GM18526 (cell line): ENCODE data around the gene MRGPRX2.

ENCODE experiments used
- POLR2A ChIP-seq: IDR thresholded peaks from 3 replicates; pipeline ENCODE4 v1.6.1; 2011; ENCODE audit not compliant: insufficient read length; ENCODE audit errors: extremely low read depth

MRGPRX2 gene

DNA sequence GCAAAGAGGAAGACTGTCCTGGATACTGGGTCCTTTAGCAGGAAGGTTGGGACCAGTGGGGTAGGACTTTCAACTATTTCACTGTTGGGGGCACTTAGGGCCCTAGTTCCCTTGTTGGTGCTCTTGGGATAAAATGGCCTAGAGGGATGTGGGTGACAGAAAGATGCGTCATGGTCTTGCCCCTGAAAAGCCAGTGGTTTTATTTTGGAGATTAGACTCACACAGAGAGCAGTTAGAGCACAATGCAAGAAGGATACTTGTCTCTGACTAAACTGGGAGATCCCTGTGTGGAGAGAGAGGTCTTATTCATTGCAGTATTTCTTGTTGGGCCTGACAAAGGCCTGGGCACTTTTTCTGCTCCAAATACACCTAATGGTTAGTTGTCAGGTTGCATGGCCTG, 22.6 kb upstream of the MRGPRX2 start:
- TF ChIP-seq POLR2A, result no peak

DNA sequence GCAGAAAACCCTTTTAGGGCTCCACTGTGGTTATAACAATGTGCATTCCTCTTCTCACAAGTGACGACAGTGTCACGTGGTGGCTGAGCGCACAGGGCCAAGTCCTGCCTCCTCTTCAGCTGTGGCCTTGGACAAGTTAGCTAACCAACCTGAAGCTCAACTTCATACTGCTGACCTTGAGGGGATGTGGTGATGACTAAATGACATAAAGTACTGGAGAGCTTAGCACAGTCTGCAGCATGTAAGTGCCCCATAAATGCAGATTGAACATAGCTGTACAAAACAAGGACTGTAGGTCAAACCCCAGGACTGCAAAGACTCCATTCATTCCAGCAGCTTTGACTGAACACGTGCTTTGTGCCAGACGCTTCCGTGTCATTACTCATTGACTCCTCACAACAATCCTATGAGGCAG, 20.1 kb upstream of the MRGPRX2 start:
- TF ChIP-seq POLR2A, result no peak

- TF ChIP-seq POLR2A, result no peak
Measured at GRCh38 chr11:19079643-19080440, 19.3 kb upstream of the MRGPRX2 start.

GRCh38 chr11:19077965-19078364, 17.4 kb upstream of the MRGPRX2 start:
- TF ChIP-seq POLR2A, result no peak

DNA sequence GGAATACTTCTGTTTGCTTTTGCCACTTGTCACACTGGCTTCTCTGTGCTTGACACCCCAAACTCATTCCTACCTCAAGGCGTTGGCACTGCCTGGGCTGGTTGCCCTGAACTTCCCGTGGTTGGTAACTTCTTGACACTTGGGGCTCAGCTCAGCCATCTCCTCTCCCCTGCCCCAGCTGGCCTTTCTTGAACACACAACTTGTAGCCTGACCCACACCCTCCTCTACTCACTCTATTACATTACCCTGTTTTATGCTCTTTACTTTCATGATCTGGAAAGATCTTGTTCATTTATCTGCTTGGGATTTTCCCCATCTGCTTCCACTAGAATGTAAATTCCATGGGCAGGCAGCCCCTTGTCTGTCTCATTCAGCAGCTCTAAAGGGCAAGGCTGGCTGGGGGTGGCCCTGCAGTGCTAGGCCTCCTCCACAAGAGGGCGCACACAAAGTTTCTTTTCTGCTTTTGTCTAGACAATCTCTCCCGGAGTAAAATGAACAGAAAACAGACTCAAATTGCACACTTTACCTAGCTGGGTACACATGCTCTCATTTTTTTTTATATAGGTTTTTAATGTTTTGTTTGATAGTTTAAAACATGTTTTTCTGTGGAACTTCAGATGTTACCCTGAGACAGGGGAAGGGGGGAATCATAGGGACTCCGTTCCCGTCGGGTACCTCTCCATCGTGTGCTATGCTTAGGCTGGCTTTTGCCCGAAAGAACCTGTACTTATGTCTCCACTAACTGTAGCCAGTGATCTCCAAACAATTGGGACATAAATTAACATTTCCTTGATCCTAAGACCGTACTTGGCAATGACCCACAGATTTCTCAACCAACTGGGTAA, 16.4 kb upstream of the MRGPRX2 start:
- no peak for TF ChIP-seq POLR2A

DNA sequence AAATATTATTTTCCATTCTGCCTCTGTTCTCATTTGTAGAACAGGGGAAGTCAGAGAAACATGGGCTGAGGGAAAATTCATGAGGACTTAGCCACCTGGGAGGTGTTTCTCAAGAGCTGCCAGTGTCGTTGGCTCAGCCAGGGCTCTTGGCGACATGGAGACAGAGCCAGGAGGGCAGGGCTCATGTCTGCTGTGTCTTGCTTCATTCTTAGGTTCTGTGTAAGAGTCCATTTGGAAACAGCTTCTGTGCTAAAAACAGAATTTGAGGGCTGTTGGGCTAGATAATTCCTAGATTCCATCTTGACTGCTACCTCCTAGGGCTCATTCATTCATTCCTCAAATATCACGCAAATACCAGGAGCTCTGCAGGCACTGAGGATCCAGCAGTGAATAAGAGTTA, 15.1 kb upstream of the MRGPRX2 start:
- TF ChIP-seq POLR2A, result no peak

DNA sequence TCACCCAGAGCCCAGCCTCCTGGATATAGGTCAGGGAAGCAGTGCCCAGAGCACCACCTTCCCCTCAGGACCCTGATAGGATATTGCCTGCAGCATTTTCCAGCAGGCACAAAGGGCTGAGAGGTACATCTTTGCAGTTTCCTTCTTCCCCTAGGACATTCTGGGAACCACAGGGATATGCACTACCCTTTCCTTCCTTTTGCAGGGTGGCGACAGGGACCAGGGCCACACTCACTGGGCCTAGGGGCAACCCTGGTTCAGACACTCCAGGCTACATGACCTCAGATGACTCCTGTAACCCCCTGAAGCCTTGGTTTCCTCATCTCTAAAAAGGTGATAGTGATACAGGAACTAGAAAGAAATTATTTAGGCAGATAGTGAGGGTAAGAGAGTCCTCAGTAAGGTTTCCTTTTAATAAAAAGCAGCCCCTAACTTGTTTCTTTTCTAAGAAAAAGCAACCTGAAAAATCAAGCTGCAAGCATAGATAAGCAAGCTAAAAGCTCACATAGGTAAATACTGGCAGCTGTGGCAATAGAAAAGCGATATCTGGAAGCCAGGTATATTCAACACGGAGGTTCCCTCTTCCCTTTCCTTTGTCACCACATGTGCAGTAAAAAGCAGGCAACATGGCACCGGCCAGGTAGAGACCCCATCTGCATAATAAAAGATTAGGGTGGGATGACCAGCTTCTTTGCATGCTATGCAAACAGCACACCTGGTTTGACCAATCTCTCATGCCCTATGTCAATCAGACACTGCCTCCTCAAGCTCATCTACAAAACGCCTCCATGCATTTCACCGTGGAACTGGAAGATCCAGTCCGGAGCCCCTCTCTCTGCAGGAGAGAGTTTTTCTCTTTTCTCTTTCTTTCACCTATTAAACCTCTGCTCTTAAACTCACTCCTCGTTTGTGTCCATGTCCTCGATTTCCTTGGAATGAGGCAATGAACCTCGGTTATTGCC, 13.2 kb upstream of the MRGPRX2 start:
- TF ChIP-seq POLR2A, result no peak

DNA sequence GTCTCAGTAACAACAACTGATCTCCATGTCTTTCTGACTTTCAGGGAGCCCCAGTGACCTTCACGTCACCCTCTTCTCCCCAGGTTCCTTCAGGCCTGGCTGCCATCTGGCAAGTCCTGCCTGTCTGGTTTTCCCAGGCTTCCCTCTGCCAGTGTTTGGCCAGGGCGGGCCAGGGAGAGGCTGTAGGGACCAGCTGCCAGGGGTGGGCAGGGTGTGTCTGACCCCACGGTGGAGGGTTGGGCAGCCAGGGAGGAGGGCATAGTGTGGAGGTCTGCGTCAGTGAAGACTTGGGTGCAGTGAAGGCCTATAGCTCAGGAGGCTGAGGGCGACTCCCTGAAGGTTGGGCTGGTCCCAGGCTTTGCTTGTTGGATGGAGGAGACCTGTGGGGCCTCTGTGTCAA, 11.9 kb upstream of the MRGPRX2 start:
- no peak for TF ChIP-seq POLR2A

- TF ChIP-seq POLR2A, result no peak
Measured at GRCh38 chr11:19071255-19071654, 10.7 kb upstream of the MRGPRX2 start.

DNA sequence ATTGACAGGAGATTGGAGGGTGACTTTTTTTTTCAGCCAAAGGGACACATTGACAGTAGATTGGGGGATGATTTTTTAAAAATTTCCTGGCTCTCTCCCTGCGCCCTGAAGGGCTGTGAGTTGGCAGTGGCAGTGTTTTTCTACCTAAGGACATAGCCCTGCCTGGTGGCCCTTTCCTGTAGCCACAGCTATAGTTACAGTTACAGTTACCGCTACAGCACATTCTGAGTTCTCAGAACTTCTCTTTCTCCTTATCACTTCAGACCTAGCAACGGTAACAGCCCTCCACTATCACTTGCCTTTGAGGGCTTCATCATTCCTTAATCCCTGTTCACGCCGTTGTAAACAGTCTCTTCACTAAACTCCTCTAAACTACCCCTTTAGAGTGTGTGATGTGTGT, 684 bp downstream of the MRGPRX2 start:
- no peak for TF ChIP-seq POLR2A

- no peak for TF ChIP-seq POLR2A
Measured at GRCh38 chr11:19055905-19056304, 4.6 kb downstream of the MRGPRX2 start.

GRCh38 chr11:19055016-19055415, 5.5 kb downstream of the MRGPRX2 start:
- no peak for TF ChIP-seq POLR2A

GRCh38 chr11:19053909-19054308, 6.6 kb downstream of the MRGPRX2 start:
- no peak for TF ChIP-seq POLR2A

DNA sequence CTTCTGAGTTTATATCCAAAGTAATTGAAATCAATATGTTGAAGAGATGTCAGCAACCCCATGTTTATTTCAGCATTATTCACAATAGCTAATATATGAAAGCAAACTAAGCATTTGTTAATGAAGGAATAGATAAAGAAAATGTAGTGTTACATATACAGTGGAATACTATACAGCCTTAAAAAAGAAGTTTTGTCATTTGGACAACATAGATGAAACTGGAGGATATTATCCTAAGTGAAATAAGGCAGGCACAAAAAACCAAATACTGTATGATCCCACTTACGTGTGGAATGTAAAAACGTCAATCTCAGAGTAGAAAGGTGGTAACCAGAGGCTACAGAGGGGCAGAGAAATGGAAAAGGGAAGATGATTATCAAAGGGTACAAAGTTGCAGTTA, 10.2 kb downstream of the MRGPRX2 start:
- TF ChIP-seq POLR2A, result no peak

- TF ChIP-seq POLR2A, result no peak
Measured at GRCh38 chr11:19049351-19049750, 11.2 kb downstream of the MRGPRX2 start.
